AG09309 (cell line): ENCODE measurements around the gene CCR2.

Source experiments
- DNase-seq: peaks from one replicate; pipeline ENCODE4 v3.0.0-alpha.2; 2010; ENCODE audit warnings: low read depth
- H3K4me3 ChIP-seq: 2 replicates; pipeline ENCODE4 v1.5.1; 2011; ENCODE audit warnings: mild to moderate bottlenecking, low read depth, low read length, moderate library complexity; ENCODE audit not compliant: control insufficient read depth
- TF ChIP-seq, protein P1 (sequence below): IDR thresholded peaks from 2 replicates; pipeline ENCODE4 v1.5.1; 2011; ENCODE audit warnings: mild to moderate bottlenecking, low read depth, low read length, inconsistent platforms; ENCODE audit not compliant: insufficient read depth, control insufficient read depth; ENCODE audit errors: missing control alignments

The CCR2 gene

DNA sequence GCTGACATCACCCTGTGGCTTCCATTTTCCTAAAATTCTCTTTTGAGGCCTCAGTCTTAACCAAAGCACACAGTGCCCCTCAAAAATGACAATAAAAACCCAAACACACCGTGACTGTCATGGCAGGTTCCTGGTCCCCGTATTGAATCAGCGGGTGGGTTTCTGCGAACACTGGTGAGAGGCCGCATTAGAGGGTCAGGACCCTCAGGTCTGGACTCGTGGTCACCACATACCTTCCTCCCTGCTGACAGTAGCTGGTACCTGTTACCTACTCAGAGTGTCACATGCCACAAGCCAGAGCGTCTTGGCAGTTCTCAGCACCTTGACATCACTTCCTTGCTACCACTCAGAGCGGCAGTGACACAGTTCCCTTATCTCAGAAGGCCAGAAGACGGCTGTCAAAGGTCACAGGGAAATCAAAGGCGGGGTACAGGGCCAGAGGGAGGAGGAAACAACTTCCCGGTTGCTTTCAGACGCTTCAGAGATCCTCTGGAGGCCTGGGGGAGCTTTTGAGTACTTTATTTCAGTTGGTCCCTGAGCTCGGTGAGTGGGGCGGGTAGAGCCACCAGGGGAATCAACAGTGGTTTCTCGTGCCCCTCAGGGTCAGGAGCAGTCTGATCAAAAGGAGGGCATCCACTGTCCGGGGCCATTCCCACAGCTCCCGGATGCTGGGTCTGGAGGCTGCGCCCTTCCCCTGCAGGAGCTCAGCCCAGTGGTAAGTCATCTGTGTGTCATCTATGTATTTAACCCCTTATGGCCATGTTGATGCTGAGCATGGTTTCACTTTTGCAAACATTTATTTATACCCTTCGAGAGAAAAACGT is 53.1 kb downstream of the CCR2 start, which contains the start of the genes CCR5AS and CCRL2:
TSS of gene CCR5AS (minus strand) at position 279 of the 824 bp plus-strand sequence.
TSS of gene CCRL2 (plus strand) at position 472 of the 824 bp plus-strand sequence. CDS start 821 bp downstream, outside the sequence.
- peak within 1 kb of the TSS; percentile 21 for H3K4me3 ChIP-seq
- TF ChIP-seq, protein P1, sequence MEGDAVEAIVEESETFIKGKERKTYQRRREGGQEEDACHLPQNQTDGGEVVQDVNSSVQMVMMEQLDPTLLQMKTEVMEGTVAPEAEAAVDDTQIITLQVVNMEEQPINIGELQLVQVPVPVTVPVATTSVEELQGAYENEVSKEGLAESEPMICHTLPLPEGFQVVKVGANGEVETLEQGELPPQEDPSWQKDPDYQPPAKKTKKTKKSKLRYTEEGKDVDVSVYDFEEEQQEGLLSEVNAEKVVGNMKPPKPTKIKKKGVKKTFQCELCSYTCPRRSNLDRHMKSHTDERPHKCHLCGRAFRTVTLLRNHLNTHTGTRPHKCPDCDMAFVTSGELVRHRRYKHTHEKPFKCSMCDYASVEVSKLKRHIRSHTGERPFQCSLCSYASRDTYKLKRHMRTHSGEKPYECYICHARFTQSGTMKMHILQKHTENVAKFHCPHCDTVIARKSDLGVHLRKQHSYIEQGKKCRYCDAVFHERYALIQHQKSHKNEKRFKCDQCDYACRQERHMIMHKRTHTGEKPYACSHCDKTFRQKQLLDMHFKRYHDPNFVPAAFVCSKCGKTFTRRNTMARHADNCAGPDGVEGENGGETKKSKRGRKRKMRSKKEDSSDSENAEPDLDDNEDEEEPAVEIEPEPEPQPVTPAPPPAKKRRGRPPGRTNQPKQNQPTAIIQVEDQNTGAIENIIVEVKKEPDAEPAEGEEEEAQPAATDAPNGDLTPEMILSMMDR: no peak
- no peak for DNase-seq

DNA sequence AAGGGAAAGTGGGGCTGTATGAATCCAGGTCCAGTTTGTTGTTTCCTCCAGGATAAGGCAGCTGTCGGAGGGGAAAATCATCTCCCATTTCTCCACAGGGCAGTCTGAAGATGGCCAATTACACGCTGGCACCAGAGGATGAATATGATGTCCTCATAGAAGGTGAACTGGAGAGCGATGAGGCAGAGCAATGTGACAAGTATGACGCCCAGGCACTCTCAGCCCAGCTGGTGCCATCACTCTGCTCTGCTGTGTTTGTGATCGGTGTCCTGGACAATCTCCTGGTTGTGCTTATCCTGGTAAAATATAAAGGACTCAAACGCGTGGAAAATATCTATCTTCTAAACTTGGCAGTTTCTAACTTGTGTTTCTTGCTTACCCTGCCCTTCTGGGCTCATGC is 54.1 kb downstream of the CCR2 start:
- TF ChIP-seq, protein P1: no peak
- H3K4me3 ChIP-seq: no peak overlapping the region
- DNase-seq: no peak

DNA sequence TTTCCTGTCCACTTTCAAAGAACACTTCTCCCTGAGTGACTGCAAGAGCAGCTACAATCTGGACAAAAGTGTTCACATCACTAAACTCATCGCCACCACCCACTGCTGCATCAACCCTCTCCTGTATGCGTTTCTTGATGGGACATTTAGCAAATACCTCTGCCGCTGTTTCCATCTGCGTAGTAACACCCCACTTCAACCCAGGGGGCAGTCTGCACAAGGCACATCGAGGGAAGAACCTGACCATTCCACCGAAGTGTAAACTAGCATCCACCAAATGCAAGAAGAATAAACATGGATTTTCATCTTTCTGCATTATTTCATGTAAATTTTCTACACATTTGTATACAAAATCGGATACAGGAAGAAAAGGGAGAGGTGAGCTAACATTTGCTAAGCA is 54.9 kb downstream of the CCR2 start:
- no peak overlapping the region for H3K4me3 ChIP-seq
- no peak for DNase-seq
- TF ChIP-seq, protein P1: no peak

DNA sequence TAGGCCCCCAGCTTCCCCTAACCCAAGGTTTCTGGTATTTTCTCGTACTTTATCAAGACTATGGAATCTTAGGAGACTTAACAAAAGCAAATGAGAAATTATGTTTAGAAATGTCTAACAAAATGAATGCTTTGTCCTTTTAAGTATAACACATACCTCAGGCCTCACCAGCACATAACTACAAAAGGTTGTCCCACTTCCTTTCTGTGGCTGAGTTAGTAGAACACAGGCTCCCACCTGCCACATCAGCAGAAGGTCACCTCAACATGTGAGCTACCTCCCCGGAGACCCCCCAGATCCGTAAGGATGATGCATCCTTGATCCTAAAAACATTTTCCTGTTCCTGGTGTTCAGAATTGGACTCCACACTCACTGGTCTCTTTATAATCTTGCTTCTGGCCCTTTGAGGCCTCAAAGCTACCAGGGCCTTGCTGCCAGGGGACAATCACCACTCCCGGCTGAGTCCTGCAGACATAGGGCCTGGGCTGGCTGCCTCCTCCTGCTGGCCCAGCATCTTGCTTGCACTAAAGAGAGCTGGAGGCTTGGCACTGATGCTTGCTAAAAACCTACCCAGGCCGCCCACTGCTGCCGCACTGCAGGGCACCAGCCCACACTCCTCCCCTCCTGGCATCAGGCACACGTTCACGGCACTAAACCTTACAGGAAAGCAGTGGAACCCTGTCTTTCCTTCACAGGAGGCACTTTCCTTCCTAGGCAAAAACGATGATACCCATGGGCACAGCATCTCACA is 56.0 kb downstream of the CCR2 start:
- H3K4me3 ChIP-seq: no peak overlapping the region
- DNase-seq: no peak
- TF ChIP-seq, protein P1: no peak
